IMR-90 (cell line): ENCODE measurements around the gene COX7C. TPM values are rescaled to one million over a fixed set of nuclear protein-coding genes. Genes with fewer than 3 reads are reported as not detected.

Source experiments
- ATAC-seq: fragments of 200-7000 bp; cut with Tn5 transposase; 2 replicates; pipeline ENCODE4 v1.9.1; 2020; ENCODE audit warnings: low read depth, mild to moderate bottlenecking, moderate library complexity
- BruUV-seq: library from RNA; stranded (reverse); fragments of 400-500 nt; replicated peaks from 2 replicates; lab custom pipeline; 2021; lab: Mats Ljungman, UMichigan
- CTCF ChIA-PET: fragments of 300-600 bp; formaldehyde crosslinking; extraction: SDS; loops from one replicate; lab custom pipeline; 2021; ENCODE audit warnings: antibody characterized with exemption; lab: Yijun Ruan, JAX
- POLR2A ChIA-PET: fragments of 300-600 bp; sonication (Branson Sonifier 250); formaldehyde crosslinking; loops from one replicate; lab custom pipeline; 2022; ENCODE audit warnings: antibody characterized with exemption; ENCODE audit not compliant: unreplicated experiment; lab: Charles Lee
- DNase-seq: peaks from one replicate; pipeline ENCODE4 v3.0.0; 2013
- H2AFZ ChIP-seq: replicated peaks from 2 replicates; pipeline ENCODE3; 2013; ENCODE audit warnings: low read length, mild to moderate bottlenecking; ENCODE audit not compliant: poor library complexity
- H2AK5ac ChIP-seq: 2 replicates; pipeline ENCODE4 v1.6.1; 2013; ENCODE audit warnings: low read depth, low read length, inconsistent platforms
- H2AK9ac ChIP-seq: replicated peaks from 2 replicates; pipeline ENCODE3; 2013; ENCODE audit warnings: mild to moderate bottlenecking, low read depth, low read length, moderate library complexity; ENCODE audit not compliant: poor library complexity
- H2BK120ac ChIP-seq: 2 replicates; pipeline ENCODE4 v1.6.1; 2013; ENCODE audit warnings: low read depth, low read length, inconsistent platforms
- H2BK15ac ChIP-seq: 3 replicates; pipeline ENCODE4 v1.6.1; 2013; ENCODE audit warnings: low read depth, low read length, inconsistent platforms
- H2BK20ac ChIP-seq: 2 replicates; pipeline ENCODE4 v1.6.1; 2013; ENCODE audit warnings: low read depth, mild to moderate bottlenecking, inconsistent platforms, low read length, moderate library complexity
- H2BK5ac ChIP-seq: 2 replicates; pipeline ENCODE4 v1.6.1; 2013; ENCODE audit warnings: mild to moderate bottlenecking, low read depth, low read length, inconsistent platforms; ENCODE audit not compliant: poor library complexity, severe bottlenecking
- H3K14ac ChIP-seq: replicated peaks from 2 replicates; pipeline ENCODE4 v1.6.1; 2013; ENCODE audit warnings: low read depth, low read length, inconsistent platforms
- H3K18ac ChIP-seq: 2 replicates; pipeline ENCODE4 v1.6.1; 2013; ENCODE audit warnings: low read depth, low read length, control low read depth
- H3K23ac ChIP-seq: 2 replicates; pipeline ENCODE4 v1.6.1; 2013; ENCODE audit warnings: low read depth, low read length, inconsistent platforms
- H3K27ac ChIP-seq: 2 replicates; pipeline ENCODE4 v1.5.1; 2013; ENCODE audit warnings: mild to moderate bottlenecking, control low read depth, low read length; ENCODE audit not compliant: insufficient read depth
- H3K27me3 ChIP-seq: 2 replicates; pipeline ENCODE4 v1.6.1; 2013; ENCODE audit warnings: low read length; ENCODE audit not compliant: control insufficient read depth, insufficient read depth
- H3K36me3 ChIP-seq: 2 replicates; pipeline ENCODE4 v1.6.1; 2013; ENCODE audit warnings: low read length, mixed read lengths; ENCODE audit not compliant: control insufficient read depth, insufficient read depth
- H3K4ac ChIP-seq: 2 replicates; pipeline ENCODE4 v1.6.1; 2013; ENCODE audit warnings: low read depth, low read length, inconsistent platforms
- H3K4me1 ChIP-seq: 2 replicates; pipeline ENCODE4 v1.6.1; 2013; ENCODE audit warnings: low read length, mixed read lengths; ENCODE audit not compliant: control insufficient read depth, insufficient read depth
- H3K4me2 ChIP-seq: 2 replicates; pipeline ENCODE4 v1.6.1; 2013; ENCODE audit warnings: low read depth, mild to moderate bottlenecking, control low read depth, low read length, moderate library complexity
- H3K4me3 ChIP-seq: 2 replicates; pipeline ENCODE4 v1.5.1; 2013; ENCODE audit warnings: low read depth, mild to moderate bottlenecking, control low read depth, low read length, moderate library complexity; ENCODE audit not compliant: insufficient read depth
- H3K56ac ChIP-seq: 2 replicates; pipeline ENCODE4 v1.6.1; 2013; ENCODE audit warnings: low read length, inconsistent platforms; ENCODE audit not compliant: insufficient read depth; ENCODE audit errors: extremely low read depth
- H3K79me1 ChIP-seq, 2 experiments: 2 replicates each; pipeline ENCODE4 v1.6.1; 2013; ENCODE audit warnings: low read length in 2 of 2, inconsistent platforms in 1 of 2, low read depth in 1 of 2
- H3K9ac ChIP-seq: 2 replicates; pipeline ENCODE4 v1.6.1; 2013; ENCODE audit warnings: low read depth, low read length, control low read depth
- H3K9me1 ChIP-seq: 2 replicates; pipeline ENCODE4 v1.6.1; 2013; ENCODE audit warnings: low read length, inconsistent platforms; ENCODE audit not compliant: insufficient read depth
- H3K9me3 ChIP-seq: 2 replicates; pipeline ENCODE4 v1.6.1; 2013; ENCODE audit warnings: low read length; ENCODE audit not compliant: control insufficient read depth, insufficient read depth
- H4K20me1 ChIP-seq: 2 replicates; pipeline ENCODE4 v1.6.1; 2013; ENCODE audit warnings: low read length, inconsistent platforms; ENCODE audit not compliant: insufficient read depth
- H4K5ac ChIP-seq: 2 replicates; pipeline ENCODE4 v1.6.1; 2013; ENCODE audit warnings: mild to moderate bottlenecking, low read depth, low read length, control low read depth
- H4K8ac ChIP-seq, 2 experiments: 2 replicates each; pipeline ENCODE4 v1.6.1; 2013; ENCODE audit warnings: low read depth in 2 of 2, low read length in 2 of 2, control low read depth in 1 of 2, inconsistent platforms in 1 of 2
- H4K91ac ChIP-seq: 2 replicates; pipeline ENCODE4 v1.6.1; 2013; ENCODE audit warnings: low read depth, low read length, inconsistent platforms; ENCODE audit not compliant: insufficient read depth
- CHD1 ChIP-seq: IDR thresholded peaks from 2 replicates; pipeline ENCODE4 v1.6.1; 2012; ENCODE audit warnings: low read depth, low read length, improper control_type of control experiment
- MAFK ChIP-seq: IDR thresholded peaks from 2 replicates; pipeline ENCODE4 v1.6.1; 2012; ENCODE audit warnings: low read depth, low read length, improper control_type of control experiment
- MAZ ChIP-seq: IDR thresholded peaks from 2 replicates; pipeline ENCODE4 v1.6.1; 2012; ENCODE audit warnings: low read depth, mild to moderate bottlenecking, low read length, improper control_type of control experiment, moderate library complexity, borderline replicate concordance
- MXI1 ChIP-seq: IDR thresholded peaks from 2 replicates; pipeline ENCODE4 v1.6.1; 2012; ENCODE audit warnings: low read depth, mild to moderate bottlenecking, low read length, moderate library complexity, borderline replicate concordance
- WGBS, 2 experiments: methylation state at CpG; one replicate each; pipeline versions ENCODE4 v1.1.5 to v1.1.7; 2013; ENCODE audit warnings: missing lambda C conversion rate in 2 of 2; ENCODE audit not compliant: insufficient read length in 1 of 2; ENCODE audit errors: extremely low coverage in 2 of 2; 5-methylcytosine and 5-hydroxymethylcytosine counted together
- dilution Hi-C: fragments of 300-500 bp; cut with HindIII; formaldehyde crosslinking; loops from one replicate; pipeline ENCODE4 v1.14.3; 2018; ENCODE audit warnings: low sequenced_read_pairs; ENCODE audit not compliant: unreplicated experiment
- in situ Hi-C: fragments of 300-500 bp; cut with MboI; formaldehyde crosslinking; loops from 3 replicates; pipeline ENCODE4 v1.14.3; 2019; ENCODE audit warnings: low sequenced_read_pairs, inconsistent platforms, mixed read lengths
- intact Hi-C: fragments of 100-400 bp; cut with micrococcal nuclease; formaldehyde crosslinking; loops from 2 replicates; pipeline ENCODE4 v1.10.0; 2022
- polyA plus RNA-seq, 3 experiments: library from polyadenylated mRNA; depleted of rRNA; stranded (reverse); fragments of >200 nt; gene quantifications; 2 replicates each; pipeline ENCODE4 v1.2.3, GENCODE V29; 2012; ENCODE audit warnings: low replicate concordance in 1 of 3
- total RNA-seq: library from RNA; depleted of rRNA; stranded (reverse); fragments of >200 nt; gene quantifications from 2 replicates; pipeline ENCODE4 v1.2.3, GENCODE V29; 2012

COX7C gene
- total and polyA plus RNA-seq, 2 of the 4 experiments (the other 2 are of a cell fraction): 91.4 to 564 TPM

DNA sequence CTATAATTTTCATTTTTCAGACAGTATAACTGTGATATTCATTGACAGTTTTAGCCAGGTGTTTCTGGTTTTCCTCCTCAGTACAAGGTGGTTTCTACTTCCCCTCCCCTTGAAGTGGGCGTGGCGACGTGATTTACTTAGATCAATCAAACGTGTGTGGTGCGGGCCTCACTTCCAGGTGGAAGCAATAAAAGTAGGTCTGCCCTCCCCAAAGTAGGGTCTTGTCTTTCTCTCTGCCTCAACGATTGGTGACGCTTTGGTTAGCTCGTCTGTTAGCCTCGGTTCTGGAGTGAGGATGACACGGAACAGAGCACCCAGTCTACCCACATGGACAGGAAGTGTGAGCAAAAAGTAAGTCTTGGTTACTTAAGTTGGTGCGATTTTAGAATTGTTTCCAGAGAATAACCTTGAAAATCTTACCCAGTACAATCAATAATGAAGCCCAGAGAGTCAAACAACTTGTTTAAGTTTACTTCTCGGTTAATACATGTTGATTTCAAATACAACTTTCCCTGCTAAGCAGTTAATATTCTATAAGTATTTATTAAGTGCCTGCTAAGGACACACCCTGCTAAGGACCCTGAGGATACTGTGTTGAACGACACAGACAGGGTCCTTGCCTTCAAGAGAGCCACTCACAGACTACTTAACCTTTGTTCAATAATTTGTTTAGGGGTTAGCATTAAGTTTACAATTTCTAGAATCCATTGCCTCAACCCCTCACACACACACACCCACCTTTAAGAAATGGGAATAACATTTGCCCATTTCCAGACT lies 48.4 kb downstream of the COX7C start:
- no TSS peak for BruUV-seq
- H4K8ac ChIP-seq: no peak overlapping the region

More for the DNA sequence above, 48.4 kb downstream of the COX7C start:
- H3K4ac ChIP-seq: no peak overlapping the region
- no peaks in the 10 kb centered on the region for H3K27me3 ChIP-seq
- H2AFZ ChIP-seq: no peak overlapping the region
- no CpG with 5 or more reads among the region's 13 CpGs for WGBS, 2 experiments
- DNase-seq (no peak), ATAC-seq (no peak)
- no peak overlapping the region for H2BK5ac ChIP-seq
- in situ Hi-C loops (no loop called here), dilution Hi-C loops (no loop called here), intact Hi-C loops (no loop called here)
- no peak overlapping the region for H4K5ac ChIP-seq
- H3K4me1 ChIP-seq: no peaks in the 10 kb centered on the region
- no peak overlapping the region for H3K56ac ChIP-seq
- H4K91ac ChIP-seq: no peak overlapping the region
- CTCF ChIA-PET: no interaction called here
- no peak overlapping the region for H2BK120ac ChIP-seq
- H3K4me3 ChIP-seq: no peak overlapping the region
- no peaks in the 10 kb centered on the region for H3K36me3 ChIP-seq
- H2BK15ac ChIP-seq: no peak overlapping the region
- H3K4me2 ChIP-seq: no peak overlapping the region
- H3K9me1 ChIP-seq: no peaks in the 10 kb centered on the region
- H3K18ac ChIP-seq: no peak overlapping the region
- H2AK5ac ChIP-seq: no peak overlapping the region
- no peak overlapping the region for H3K27ac ChIP-seq
- POLR2A ChIA-PET: no interaction called here
- no peak overlapping the region for H3K9ac ChIP-seq
- H3K23ac ChIP-seq: no peak overlapping the region
- H4K20me1 ChIP-seq: no peaks in the 10 kb centered on the region
- H3K14ac ChIP-seq: no peak overlapping the region
- no peak overlapping the region for H2AK9ac ChIP-seq
- no peaks in the 10 kb centered on the region for H3K9me3 ChIP-seq
- TF ChIP-seq MXI1 (no peak), MAZ (no peak), CHD1 (no peak), MAFK (no peak)
- no peaks in the 10 kb centered on the region for H3K79me1 ChIP-seq
- no peak overlapping the region for H2BK20ac ChIP-seq
